WERI-Rb-1 (cell line): ENCODE data around the gene RANGRF.

ENCODE experiments used
- DNase-seq: peaks from one replicate; pipeline ENCODE4 v3.0.0-alpha.2; 2020
- H3K27ac ChIP-seq: fragments of 250-450 bp; sonication (Bioruptor Pico); 2 replicates; pipeline ENCODE4 v1.5.1; 2020; ENCODE audit warnings: mild to moderate bottlenecking, moderate library complexity
- H3K27me3 ChIP-seq: fragments of 250-450 bp; sonication (Bioruptor Pico); 2 replicates; pipeline ENCODE4 v1.5.1; 2021; ENCODE audit warnings: mild to moderate bottlenecking, low read depth, moderate library complexity; ENCODE audit not compliant: insufficient read depth, severe bottlenecking
- H3K36me3 ChIP-seq: fragments of 250-450 bp; sonication (Bioruptor Pico); 2 replicates; pipeline ENCODE4 v1.5.1; 2020; ENCODE audit warnings: mild to moderate bottlenecking, moderate library complexity
- H3K4me3 ChIP-seq: 2 replicates; pipeline ENCODE4 v1.5.1; 2011; ENCODE audit warnings: low read depth, mild to moderate bottlenecking, control low read depth, low read length
- H3K9me3 ChIP-seq: fragments of 250-450 bp; sonication (Bioruptor Pico); 2 replicates; pipeline ENCODE4 v1.5.1; 2021; ENCODE audit warnings: mild to moderate bottlenecking, moderate library complexity; ENCODE audit not compliant: severe bottlenecking
- TF ChIP-seq, protein P1 (sequence below): IDR thresholded peaks from 2 replicates; pipeline ENCODE4 v1.5.1; 2011; ENCODE audit warnings: low read depth, mild to moderate bottlenecking, control low read depth, inconsistent platforms, low read length

RANGRF gene

DNA sequence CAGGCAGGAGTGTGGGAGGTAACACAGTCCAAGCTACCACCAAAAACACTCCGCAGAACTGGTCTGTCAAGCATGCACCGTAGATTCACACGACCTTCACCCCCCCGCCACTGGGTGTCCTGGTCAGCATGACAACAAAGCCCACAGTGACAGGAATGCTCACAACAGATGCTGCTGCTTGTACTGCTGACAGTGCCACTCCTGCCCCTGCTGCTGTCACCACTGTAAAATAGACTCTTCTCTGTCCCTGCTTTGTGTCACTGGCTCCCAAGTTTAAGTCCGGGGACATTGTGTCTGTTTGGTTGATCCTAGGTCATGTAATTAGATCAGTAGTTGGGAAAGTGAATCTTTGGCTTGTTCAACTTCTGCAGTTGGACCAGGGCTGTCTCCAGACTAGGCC lies 44.2 kb downstream of the RANGRF start:
- no peak overlapping the region for H3K4me3 ChIP-seq
- no peaks in the 10 kb centered on the region for H3K36me3 ChIP-seq
- H3K9me3 ChIP-seq, result no peaks in the 10 kb centered on the region
- TF ChIP-seq, protein P1, sequence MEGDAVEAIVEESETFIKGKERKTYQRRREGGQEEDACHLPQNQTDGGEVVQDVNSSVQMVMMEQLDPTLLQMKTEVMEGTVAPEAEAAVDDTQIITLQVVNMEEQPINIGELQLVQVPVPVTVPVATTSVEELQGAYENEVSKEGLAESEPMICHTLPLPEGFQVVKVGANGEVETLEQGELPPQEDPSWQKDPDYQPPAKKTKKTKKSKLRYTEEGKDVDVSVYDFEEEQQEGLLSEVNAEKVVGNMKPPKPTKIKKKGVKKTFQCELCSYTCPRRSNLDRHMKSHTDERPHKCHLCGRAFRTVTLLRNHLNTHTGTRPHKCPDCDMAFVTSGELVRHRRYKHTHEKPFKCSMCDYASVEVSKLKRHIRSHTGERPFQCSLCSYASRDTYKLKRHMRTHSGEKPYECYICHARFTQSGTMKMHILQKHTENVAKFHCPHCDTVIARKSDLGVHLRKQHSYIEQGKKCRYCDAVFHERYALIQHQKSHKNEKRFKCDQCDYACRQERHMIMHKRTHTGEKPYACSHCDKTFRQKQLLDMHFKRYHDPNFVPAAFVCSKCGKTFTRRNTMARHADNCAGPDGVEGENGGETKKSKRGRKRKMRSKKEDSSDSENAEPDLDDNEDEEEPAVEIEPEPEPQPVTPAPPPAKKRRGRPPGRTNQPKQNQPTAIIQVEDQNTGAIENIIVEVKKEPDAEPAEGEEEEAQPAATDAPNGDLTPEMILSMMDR, result 0 out of 2 replicates have a peak, but pooled peaks have one; percentile 1
- no peak overlapping the region for H3K27ac ChIP-seq
- DNase-seq, result peak; percentile 56
- no peaks in the 10 kb centered on the region for H3K27me3 ChIP-seq

DNA sequence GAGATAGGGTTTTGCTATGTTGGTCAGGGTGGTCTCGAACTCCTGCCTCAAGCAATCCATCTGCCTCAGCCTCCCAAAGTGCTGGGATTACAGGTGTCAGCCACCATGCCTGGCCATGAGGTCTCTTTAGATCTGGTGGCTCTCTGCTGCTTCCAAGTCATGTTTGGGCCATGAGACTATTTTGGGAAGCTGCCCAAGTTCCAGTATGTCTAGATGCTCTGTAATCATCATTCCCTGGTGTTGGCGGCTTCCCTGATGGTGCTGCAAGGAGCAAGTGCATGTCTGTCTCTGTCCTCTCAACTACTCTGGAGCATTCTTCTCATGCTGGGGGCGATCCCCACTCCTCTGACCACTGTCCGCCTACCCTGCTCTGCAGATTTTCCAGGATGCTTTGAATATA lies 44.8 kb downstream of the RANGRF start:
- Histone ChIP-seq H3K27ac (no peak overlapping the region), H3K36me3 (no peaks in the 10 kb centered on the region), H3K27me3 (no peaks in the 10 kb centered on the region), H3K4me3 (no peak overlapping the region), H3K9me3 (no peaks in the 10 kb centered on the region)
- TF ChIP-seq, protein P1, result no peak
- no peak for DNase-seq

DNA sequence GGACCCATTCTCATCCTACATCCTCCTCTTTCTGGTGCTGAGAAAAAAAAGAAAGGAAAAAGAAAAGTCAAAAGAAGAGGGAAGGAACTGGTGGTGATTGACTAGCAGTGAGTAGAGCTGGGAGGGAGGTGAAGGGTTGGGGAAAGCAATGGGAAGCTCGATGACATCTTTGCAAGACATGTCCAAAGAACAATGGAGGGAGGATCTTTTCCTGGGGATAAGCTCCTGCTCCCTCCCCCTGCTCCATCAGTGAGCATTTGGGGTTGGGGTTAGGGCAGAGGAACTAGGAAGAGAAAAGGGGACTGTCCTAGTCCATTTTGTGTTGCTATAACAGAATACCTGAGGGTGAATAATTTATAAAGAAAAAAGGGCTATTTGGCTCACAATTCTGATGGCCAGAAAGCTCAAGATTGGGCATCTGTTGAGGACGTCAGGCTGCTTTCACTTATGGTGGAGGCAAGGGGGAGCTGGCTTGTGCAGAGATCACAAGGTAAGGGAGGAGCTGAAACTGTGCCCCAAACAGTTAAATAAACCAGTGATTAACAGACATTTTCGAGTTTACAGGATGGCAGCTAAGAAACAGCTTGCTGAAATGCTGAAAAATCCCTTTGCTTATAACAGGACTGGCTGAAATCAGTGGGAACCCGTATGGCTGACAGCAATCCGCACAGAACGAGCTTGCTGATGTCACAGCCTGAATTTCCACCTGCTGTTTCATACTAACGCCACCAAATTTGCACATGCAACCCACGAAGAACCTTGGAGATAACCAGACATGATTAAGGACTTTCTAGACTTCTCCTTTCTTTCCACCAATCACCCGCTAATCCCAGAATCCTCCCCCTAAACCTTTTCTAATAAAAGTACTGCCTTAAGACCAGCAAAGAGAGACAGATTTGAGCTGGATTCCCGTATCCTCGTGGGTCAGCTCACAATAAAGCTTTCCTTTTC lies 49.6 kb downstream of the RANGRF start:
- DNase-seq, result no peak
- Histone ChIP-seq H3K9me3 (no peaks in the 10 kb centered on the region), H3K27me3 (no peaks in the 10 kb centered on the region), H3K4me3 (peak overlapping the region; percentile 23), H3K27ac (0 out of 2 replicates have a peak overlapping the region, but pooled peaks have one; percentile 1), H3K36me3 (no peaks in the 10 kb centered on the region)
- TF ChIP-seq, protein P1, result no peak

DNA sequence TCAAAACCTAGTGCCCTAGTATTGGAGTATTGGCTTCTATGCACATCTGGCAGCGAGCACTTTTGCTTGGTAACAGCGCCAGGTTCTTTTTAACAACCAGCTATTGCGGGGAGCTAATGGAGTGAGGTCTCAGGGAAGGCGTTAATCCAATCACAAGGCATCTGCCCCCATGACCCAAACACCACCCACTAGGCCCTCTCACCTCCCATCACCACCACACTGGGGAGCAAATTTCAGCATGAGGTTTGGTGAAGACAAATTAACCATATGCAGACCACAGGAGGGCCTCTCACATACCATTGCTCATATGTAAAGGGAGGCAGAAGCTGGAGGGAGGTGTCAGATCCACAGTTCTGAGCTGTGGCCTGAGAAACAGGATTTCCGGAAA lies 50.3 kb downstream of the RANGRF start:
- Histone ChIP-seq H3K9me3 (no peaks in the 10 kb centered on the region), H3K27me3 (no peaks in the 10 kb centered on the region), H3K27ac (no peak overlapping the region), H3K4me3 (no peak overlapping the region), H3K36me3 (no peaks in the 10 kb centered on the region)
- TF ChIP-seq, protein P1, result no peak
- no peak for DNase-seq

DNA sequence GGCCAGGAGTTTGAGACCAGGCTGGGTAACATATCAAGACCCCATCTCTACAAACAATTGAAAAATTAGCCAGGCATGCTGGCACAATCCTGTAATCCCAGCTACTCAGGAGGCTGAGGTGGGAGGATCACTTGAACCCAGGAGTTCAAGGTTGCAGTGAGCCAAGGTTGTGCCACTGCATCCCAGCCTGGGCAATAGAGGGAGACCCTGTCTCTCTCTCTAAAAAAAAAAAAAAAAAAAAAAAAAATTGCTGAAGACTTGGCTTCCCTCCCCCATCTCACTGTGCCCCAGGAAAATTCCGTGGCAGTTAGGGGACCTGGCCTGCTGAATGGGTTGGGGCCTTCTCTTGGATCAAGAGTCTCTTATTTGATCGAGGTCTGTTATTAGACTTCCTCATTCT lies 51.1 kb downstream of the RANGRF start, which contains the start of gene ODF4:
ODF4 (plus strand) TSS at position 301 of the 400 bp plus-strand sequence. CDS start 212 bp downstream, outside the sequence.
- H3K9me3 ChIP-seq, result no peaks in the 10 kb centered on the region
- TF ChIP-seq, protein P1, result no peak
- no peaks in the 10 kb centered on the region for H3K27me3 ChIP-seq
- no peaks in the 10 kb centered on the region for H3K36me3 ChIP-seq
- no peak within 1 kb of the TSS for H3K4me3 ChIP-seq
- no peak within 1 kb of the TSS for H3K27ac ChIP-seq
- DNase-seq, result no peak
